ENCODE measurements around the gene YBX3.

DNA sequence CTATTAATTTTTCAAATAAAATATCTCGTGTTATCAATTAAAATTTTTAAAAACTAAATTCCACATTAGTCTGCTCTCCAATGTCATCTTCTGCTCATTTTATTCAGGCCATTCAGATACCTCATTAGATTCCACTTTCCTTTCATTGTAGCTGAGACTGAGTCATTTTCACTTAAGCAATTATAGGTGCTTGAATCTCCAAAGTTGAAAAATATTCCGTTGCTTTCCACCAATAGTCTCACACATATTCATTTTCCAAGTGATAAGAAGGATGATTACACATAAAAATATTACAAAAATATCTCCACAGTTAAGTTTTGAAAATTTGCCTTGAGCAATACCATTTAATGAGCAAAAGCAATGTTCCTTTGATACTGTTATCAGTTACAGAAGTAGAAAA, 36.5 kb upstream of the YBX3 start:
- no peak for TF ChIP-seq CTCF (IDR thresholded peaks at IDR 0.05 in 8 of 11, conservative IDR thresholded peaks at IDR 0.05 in 3 of 11)
- no peak for TF ChIP-seq POLR2AphosphoS5 (IDR thresholded peaks at IDR 0.05)
